ENCODE results near the gene TNRC18.
"Not testable (repeated sequence)": the region's sequence is repeated elsewhere in the genome, so short reads cannot be mapped to it uniquely, and the experiment has no call there.

- not testable (repeated sequence) for TF ChIP-seq EZH2phosphoT487 (IDR thresholded peaks at IDR 0.05; ENCODE audit: borderline replicate concordance); CTCF (conservative IDR thresholded peaks at IDR 0.05; ENCODE audit: low read length)
Measured at GRCh38 chr7:5281598-5282500, 141.8 kb downstream of the TNRC18 start.
